Smooth muscle cell (in vitro differentiated cells): Measurements from ENCODE around the gene STIMATE. TPM values are rescaled to one million over a fixed set of nuclear protein-coding genes. Genes with fewer than 3 reads are reported as not detected.

Experiments used
- DNase-seq: peaks from one replicate; lab custom pipeline; 2025; ENCODE audit not compliant: unreplicated experiment; lab: John Stamatoyannopoulos, UW
- H2AFZ ChIP-seq: fragments of 200-600 bp; sonication (generic); 2 replicates; pipeline ENCODE4 v1.6.0; 2016; ENCODE audit warnings: antibody characterized with exemption, low read depth, mild to moderate bottlenecking
- H3F3A ChIP-seq: fragments of 200-600 bp; sonication (generic); 2 replicates; pipeline ENCODE4 v1.6.0; 2017; ENCODE audit warnings: antibody characterized with exemption, low read depth
- H3K27ac ChIP-seq: fragments of 200-600 bp; sonication (generic); 2 replicates; pipeline ENCODE4 v1.5.1; 2016; ENCODE audit warnings: low read depth, mild to moderate bottlenecking
- H3K27me3 ChIP-seq: fragments of 200-600 bp; sonication (generic); 2 replicates; pipeline ENCODE4 v1.6.1; 2016; ENCODE audit warnings: low read depth, mild to moderate bottlenecking
- H3K36me3 ChIP-seq: fragments of 200-600 bp; sonication (generic); 2 replicates; pipeline ENCODE4 v1.5.1; 2016; ENCODE audit warnings: low read depth
- H3K4me1 ChIP-seq: fragments of 200-600 bp; sonication (generic); 2 replicates; pipeline ENCODE4 v1.5.1; 2016; ENCODE audit warnings: low read depth
- H3K4me2 ChIP-seq: fragments of 200-600 bp; sonication (generic); 2 replicates; pipeline ENCODE4 v1.6.0; 2016; ENCODE audit warnings: mild to moderate bottlenecking
- H3K4me3 ChIP-seq: fragments of 200-600 bp; sonication (generic); 2 replicates; pipeline ENCODE4 v1.5.1; 2016; ENCODE audit warnings: mild to moderate bottlenecking
- H3K79me2 ChIP-seq: fragments of 200-600 bp; sonication (generic); 2 replicates; pipeline ENCODE4 v1.6.0; 2016; ENCODE audit warnings: low read depth, mild to moderate bottlenecking
- H3K9ac ChIP-seq: fragments of 200-600 bp; sonication (generic); 2 replicates; pipeline ENCODE4 v1.6.0; 2016; ENCODE audit warnings: low read depth
- H3K9me3 ChIP-seq: fragments of 200-600 bp; sonication (generic); replicated peaks from 2 replicates; pipeline ENCODE4 v1.5.1; 2016; ENCODE audit warnings: low read depth
- H4K20me1 ChIP-seq: fragments of 200-600 bp; sonication (generic); 2 replicates; pipeline ENCODE4 v1.6.0; 2016; ENCODE audit warnings: low read depth
- WGBS: methylation state at CpG from one replicate; pipeline ENCODE4 v1.1.7; 2016; ENCODE audit warnings: low lambda C conversion rate; 5-methylcytosine and 5-hydroxymethylcytosine counted together
- microRNA-seq: library from miRNA; unstranded; fragments of <30 nt; microRNA quantifications from one replicate; pipeline ENCODE4, GENCODE V29; 2016; ENCODE audit warnings: borderline number of aligned reads
- polyA plus RNA-seq: library from polyadenylated mRNA; unstranded; fragments of >200 nt; fragmentation: Nextera tagmentation; extraction: Ambion mirVana; gene quantifications from 2 replicates; pipeline ENCODE4 v1.2.1, GENCODE V29; 2016
- small RNA-seq: library from RNA; depleted of rRNA; stranded (forward); fragments of <200 nt; gene quantifications from one replicate; pipeline ENCODE3, GENCODE V24; 2014
- total RNA-seq: library from RNA; depleted of rRNA; stranded (reverse); fragments of >200 nt; gene quantifications from 2 replicates; pipeline ENCODE4 v1.2.3, GENCODE V29; 2014
- TF ChIP-seq, protein P1 (sequence below): fragments of 200-600 bp; sonication (generic); IDR thresholded peaks from 2 replicates; pipeline ENCODE4 v1.5.1; 2017; ENCODE audit warnings: borderline replicate concordance, mild to moderate bottlenecking, antibody characterized with exemption; ENCODE audit not compliant: insufficient read depth, poor library complexity, severe bottlenecking

STIMATE gene
- total and polyA plus RNA-seq, 2 experiments from 2014 or later = 12.8 to 18.1 TPM

DNA sequence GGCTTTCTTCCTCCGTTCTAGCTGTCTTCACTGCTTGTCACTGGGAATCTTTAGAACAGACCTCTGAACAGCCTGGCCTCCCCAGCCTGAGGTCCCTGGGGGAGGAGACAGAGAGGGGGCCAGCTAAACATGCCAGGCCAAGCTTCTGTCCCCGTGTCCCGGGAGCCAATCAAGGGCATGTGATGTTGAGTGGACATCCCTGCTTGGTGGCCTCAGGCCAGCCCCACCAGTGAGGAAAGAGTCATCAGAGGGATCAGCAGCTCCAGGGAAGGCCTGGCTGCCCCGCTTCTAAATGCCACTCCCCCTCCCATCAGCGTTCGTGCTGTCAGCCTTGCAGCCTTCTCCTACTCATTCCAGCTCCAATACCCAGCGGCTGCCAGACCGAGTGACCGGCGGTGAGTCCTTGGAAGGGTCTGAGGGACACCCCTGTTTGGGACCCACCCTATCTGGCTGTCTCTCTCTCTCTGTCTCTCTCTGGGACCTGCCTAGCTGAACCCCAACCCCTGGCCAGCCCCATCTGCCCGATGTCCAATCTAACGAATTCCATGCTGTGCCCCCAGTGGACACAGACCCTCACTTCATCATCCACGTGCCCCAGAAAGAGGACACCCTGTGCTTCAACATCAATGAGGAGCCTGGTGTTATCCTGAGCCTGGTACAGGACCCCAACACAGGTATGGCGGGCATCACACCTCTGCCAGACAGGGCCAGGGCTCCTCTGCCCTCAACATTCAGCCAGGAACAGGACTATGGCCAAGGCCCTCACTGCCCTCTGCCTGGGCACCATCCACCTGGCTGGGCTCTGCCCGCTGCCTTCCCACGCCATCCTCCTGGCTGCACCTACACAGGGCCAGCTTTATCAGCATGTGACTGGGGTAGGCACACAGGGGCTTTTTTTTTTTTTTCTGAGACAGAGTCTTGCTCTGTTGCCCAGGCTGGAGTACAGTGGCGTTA, 109.4 kb downstream of the STIMATE start:
- WGBS = 75% methylated on average over 17 of the region's 17 CpGs
- Histone ChIP-seq H2AFZ (no peak overlapping the region), H3F3A (no peaks in the 10 kb centered on the region), H3K4me2 (no peak overlapping the region), H3K4me3 (no peak overlapping the region), H3K4me1 (no peaks in the 10 kb centered on the region), H3K27me3 (peaks cover 4% of the 10 kb centered on the region), H3K79me2 (no peaks in the 10 kb centered on the region), H3K9ac (no peak overlapping the region), H3K36me3 (no peaks in the 10 kb centered on the region), H3K27ac (no peak overlapping the region), H3K9me3 (no peaks in the 10 kb centered on the region), H4K20me1 (no peaks in the 10 kb centered on the region)
- no peak for DNase-seq
- TF ChIP-seq, protein P1, sequence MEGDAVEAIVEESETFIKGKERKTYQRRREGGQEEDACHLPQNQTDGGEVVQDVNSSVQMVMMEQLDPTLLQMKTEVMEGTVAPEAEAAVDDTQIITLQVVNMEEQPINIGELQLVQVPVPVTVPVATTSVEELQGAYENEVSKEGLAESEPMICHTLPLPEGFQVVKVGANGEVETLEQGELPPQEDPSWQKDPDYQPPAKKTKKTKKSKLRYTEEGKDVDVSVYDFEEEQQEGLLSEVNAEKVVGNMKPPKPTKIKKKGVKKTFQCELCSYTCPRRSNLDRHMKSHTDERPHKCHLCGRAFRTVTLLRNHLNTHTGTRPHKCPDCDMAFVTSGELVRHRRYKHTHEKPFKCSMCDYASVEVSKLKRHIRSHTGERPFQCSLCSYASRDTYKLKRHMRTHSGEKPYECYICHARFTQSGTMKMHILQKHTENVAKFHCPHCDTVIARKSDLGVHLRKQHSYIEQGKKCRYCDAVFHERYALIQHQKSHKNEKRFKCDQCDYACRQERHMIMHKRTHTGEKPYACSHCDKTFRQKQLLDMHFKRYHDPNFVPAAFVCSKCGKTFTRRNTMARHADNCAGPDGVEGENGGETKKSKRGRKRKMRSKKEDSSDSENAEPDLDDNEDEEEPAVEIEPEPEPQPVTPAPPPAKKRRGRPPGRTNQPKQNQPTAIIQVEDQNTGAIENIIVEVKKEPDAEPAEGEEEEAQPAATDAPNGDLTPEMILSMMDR = no peak

DNA sequence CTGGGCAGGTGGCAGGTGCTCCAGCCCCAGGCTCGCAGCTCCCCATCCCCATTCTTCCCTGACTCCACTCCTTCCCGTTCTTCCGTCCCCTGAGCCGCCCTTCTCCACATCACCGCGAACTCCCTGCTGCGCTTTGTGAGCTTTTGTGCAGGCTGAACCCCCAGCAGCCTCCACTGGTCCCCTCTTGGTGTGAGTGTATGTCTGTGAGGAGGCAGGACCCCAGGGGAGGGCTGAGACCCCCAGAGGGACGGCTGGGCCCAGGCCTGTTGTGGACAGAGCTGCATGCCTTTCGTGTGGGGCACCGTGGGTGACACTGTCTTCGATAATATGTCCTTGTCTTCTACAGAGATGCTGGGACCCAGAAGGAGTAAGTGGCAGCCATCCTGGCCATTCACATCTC, 110.1 kb downstream of the STIMATE start:
- TF ChIP-seq, protein P1 = no peak
- WGBS = 91% methylated on average over 10 of the region's 11 CpGs
- Histone ChIP-seq H3K9ac (no peak overlapping the region), H4K20me1 (no peaks in the 10 kb centered on the region), H3K4me1 (no peaks in the 10 kb centered on the region), H2AFZ (no peak overlapping the region), H3K27ac (no peak overlapping the region), H3K4me2 (no peak overlapping the region), H3K4me3 (no peak overlapping the region), H3K36me3 (no peaks in the 10 kb centered on the region), H3K9me3 (no peaks in the 10 kb centered on the region), H3K27me3 (peaks cover 11% of the 10 kb centered on the region), H3K79me2 (no peaks in the 10 kb centered on the region), H3F3A (no peaks in the 10 kb centered on the region)
- DNase-seq = no peak

Small RNA genes within 50 kb of the gene (microRNA-seq; reads per million reads assigned to microRNA genes)
- not detected for gene MIR8064

Small RNA genes within 50 kb of the gene (small RNA-seq; reads per million reads assigned to genes)
- gene MIR8064 (not detected), gene MUSTN1 (0.13 reads per million)

Other genes starting within 250 kb of the STIMATE start
- gene PBRM1, start 211.6 kb downstream of the STIMATE start, total RNA-seq = 56.4 and 62.8 TPM in 2 replicates
- gene PBRM1, start 211.6 kb downstream of the STIMATE start, polyA plus RNA-seq = 27.6 and 28.9 TPM in 2 replicates
- 131 and 146 TPM in 2 replicates for gene GNL3, start 211.5 kb downstream of the STIMATE start, total RNA-seq
- 89.4 and 106 TPM in 2 replicates for gene GNL3, start 211.5 kb downstream of the STIMATE start, polyA plus RNA-seq
- gene GLT8D1, start 191.8 kb downstream of the STIMATE start, total RNA-seq = 110 and 151 TPM in 2 replicates
- 126 and 133 TPM in 2 replicates for gene GLT8D1, start 191.8 kb downstream of the STIMATE start, polyA plus RNA-seq
- gene SPCS1, start 191.4 kb downstream of the STIMATE start, total RNA-seq = 301 and 409 TPM in 2 replicates
- 328 and 329 TPM in 2 replicates for gene SPCS1, start 191.4 kb downstream of the STIMATE start, polyA plus RNA-seq
- gene NEK4, start 126.6 kb downstream of the STIMATE start, total RNA-seq = 9.6 and 11.0 TPM in 2 replicates
- 7.1 and 8.6 TPM in 2 replicates for gene NEK4, start 126.6 kb downstream of the STIMATE start, polyA plus RNA-seq
- not detected in 2 replicates for gene ITIH1, start 119.9 kb downstream of the STIMATE start, total RNA-seq
- 0.33 TPM in 1 of 2 replicates, not detected in the other for gene ITIH1, start 119.9 kb downstream of the STIMATE start, polyA plus RNA-seq
- gene ITIH3, start 102.8 kb downstream of the STIMATE start, total RNA-seq = not detected in 2 replicates
- 0.35 TPM in 1 of 2 replicates, not detected in the other for gene ITIH3, start 102.8 kb downstream of the STIMATE start, polyA plus RNA-seq
- gene ITIH4, start 66.9 kb downstream of the STIMATE start, total RNA-seq = 1.6 and 2.3 TPM in 2 replicates
- 1.6 and 4.5 TPM in 2 replicates for gene ITIH4, start 66.9 kb downstream of the STIMATE start, polyA plus RNA-seq
- 2.2 TPM in 1 of 2 replicates, not detected in the other for gene MUSTN1, start 62.5 kb downstream of the STIMATE start, total RNA-seq
- gene MUSTN1, start 62.5 kb downstream of the STIMATE start, polyA plus RNA-seq = 0.30 and 0.98 TPM in 2 replicates
- 2.2 and 2.4 TPM in 2 replicates for gene SFMBT1, start 148.5 kb upstream of the STIMATE start, total RNA-seq
- gene SFMBT1, start 148.5 kb upstream of the STIMATE start, polyA plus RNA-seq = 1.3 and 1.4 TPM in 2 replicates
- gene RFT1, start 232.9 kb upstream of the STIMATE start, total RNA-seq = 13.3 and 16.4 TPM in 2 replicates
- 25.7 and 30.1 TPM in 2 replicates for gene RFT1, start 232.9 kb upstream of the STIMATE start, polyA plus RNA-seq